GM10248 (cell line): ENCODE results near the gene CEPT1.

ENCODE experiments used
- CTCF ChIA-PET: fragments of 300-600 bp; sonication (Branson Sonifier 250); formaldehyde crosslinking; extraction: SDS; loops from one replicate; lab custom pipeline; 2021; ENCODE audit warnings: antibody characterized with exemption; lab: Yijun Ruan, JAX
- POLR2A ChIA-PET: fragments of 350-650 bp; sonication (Branson Sonifier 250); formaldehyde crosslinking; extraction: SDS; loops from one replicate; lab custom pipeline; 2020; ENCODE audit warnings: antibody characterized with exemption; lab: Yijun Ruan, JAX
- DNase-seq: peaks from one replicate; pipeline ENCODE4 v3.0.0; 2012; ENCODE audit errors: extremely low spot score
- CTCF ChIP-seq: IDR thresholded peaks from 2 replicates; pipeline ENCODE4 v1.5.1; 2012; ENCODE audit warnings: mild to moderate bottlenecking, low read depth; ENCODE audit errors: extremely low read depth, missing control alignments, control extremely low read depth

Gene CEPT1

GRCh38 chr1:111110197-111110899 is 29.7 kb upstream of the CEPT1 start:
- CTCF ChIA-PET = interaction anchor here (0.9 kb wide), 1 partner anchor 13 kb away, joined by 3 read pairs; no protein-coding TSS in a partner anchor
- POLR2A ChIA-PET = no interaction called here
- no peak for TF ChIP-seq CTCF
- no peak for DNase-seq

- POLR2A ChIA-PET = no interaction called here
- DNase-seq = no peak
- no peak for TF ChIP-seq CTCF
Observed at GRCh38 chr1:111116496-111116895, 23.5 kb upstream of the CEPT1 start.

GRCh38 chr1:111126354-111126753 is 13.7 kb upstream of the CEPT1 start:
- DNase-seq = no peak
- ChIA-PET POLR2A (no interaction called here), CTCF (no interaction called here)
- TF ChIP-seq CTCF = no peak

More at GRCh38 chr1:111116496-111116895, 23.5 kb upstream of the CEPT1 start:
- CTCF ChIA-PET = no interaction called here

GRCh38 chr1:111127923-111128643 is 11.9 kb upstream of the CEPT1 start:
- CTCF ChIA-PET = interaction anchor here (1.1 to 1.2 kb wide), 2 partner anchors 13 to 95 kb away, joined by 3 read pairs; no protein-coding TSS in a partner anchor
- DNase-seq = peak; percentile 37
- POLR2A ChIA-PET = no interaction called here
- no peak for TF ChIP-seq CTCF

- CTCF ChIA-PET = no interaction called here
- no peak for TF ChIP-seq CTCF
- POLR2A ChIA-PET = no interaction called here
- no peak for DNase-seq
Observed at GRCh38 chr1:111129376-111129775, 10.6 kb upstream of the CEPT1 start.

- ChIA-PET CTCF (interaction anchor here (0.8 to 2.9 kb wide), 6 partner anchors 9 to 101 kb away, joined by 3 to 11 read pairs (median 5); partner anchors contain the start of gene DENND2D), POLR2A (interaction anchor here (0.7 kb wide), 1 partner anchor 259 kb away, joined by 3 read pairs; the partner anchor contains the start of gene CD53)
- TF ChIP-seq CTCF = no peak
- no peak for DNase-seq
Observed at GRCh38 chr1:111131693-111132092, 8.3 kb upstream of the CEPT1 start.
